Stimulated activated CD4-positive, alpha-beta T cell treated with anti-CD3 and anti-CD28 coated beads, Interleukin-4, amount 100 ng/mL, for 4 hours (primary cell): ENCODE results near the gene LYRM4.

Experiments used
- DNase-seq, 2 experiments: peaks; one replicate each; pipeline ENCODE4 v3.0.0-alpha.2; 2020

The LYRM4 gene

DNA sequence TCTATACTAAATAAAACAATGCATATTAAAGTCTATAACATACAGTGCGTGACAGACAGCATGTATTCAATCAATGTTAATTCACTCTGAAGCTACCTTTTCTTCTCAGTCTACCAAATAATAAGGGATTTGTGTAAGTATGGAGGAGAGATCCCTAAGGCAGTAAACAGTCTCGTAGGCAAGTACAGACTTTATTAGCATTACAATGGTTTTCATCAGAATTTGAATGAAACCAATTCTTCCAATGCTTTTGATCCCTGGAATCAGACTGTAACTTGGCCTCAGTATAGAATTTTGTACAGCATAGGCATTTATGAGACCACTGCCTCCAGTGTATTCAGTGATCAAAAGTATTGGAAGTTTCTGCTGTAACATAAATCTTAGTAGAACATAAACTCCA, 19.5 kb downstream of the LYRM4 start:
- no peak for DNase-seq

DNA sequence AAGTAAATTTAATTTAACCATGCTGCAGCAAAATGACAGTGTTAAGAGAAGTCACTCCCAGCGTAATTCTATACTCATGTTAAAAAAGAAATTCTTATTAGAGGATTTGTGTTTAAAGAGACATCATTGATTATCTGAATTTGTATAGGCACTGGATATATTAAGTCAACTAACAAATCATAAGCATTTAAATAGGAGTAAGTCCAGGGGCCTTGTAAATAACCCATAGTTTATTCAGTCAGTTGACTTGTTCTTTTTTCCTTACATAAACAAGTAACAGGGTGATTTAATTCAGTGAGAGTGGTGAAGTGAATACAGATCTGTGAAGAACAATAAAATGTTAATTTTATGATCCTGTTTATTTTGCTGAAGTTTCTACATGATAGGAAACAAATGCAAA, 22.4 kb downstream of the LYRM4 start:
- DNase-seq: no peak

DNA sequence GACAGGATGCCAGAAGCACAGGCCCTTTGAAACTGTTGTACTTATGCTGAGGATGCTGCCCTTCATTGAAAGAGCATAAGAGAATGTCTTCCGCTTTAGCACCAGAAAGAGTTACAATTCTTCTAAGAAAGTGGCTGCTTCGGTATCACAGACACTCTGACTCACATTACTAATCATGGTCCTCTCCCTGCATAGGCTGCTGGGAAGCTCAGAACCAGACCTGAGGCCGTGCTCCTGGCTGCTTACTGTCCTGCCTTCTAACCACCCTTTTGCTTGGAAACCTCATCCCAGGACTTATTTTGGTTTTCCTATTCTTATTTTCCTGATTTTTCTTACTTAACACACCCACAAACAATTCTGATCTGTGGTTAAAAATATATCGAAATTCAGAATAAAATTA, 22.9 kb downstream of the LYRM4 start:
- DNase-seq: no peak

DNA sequence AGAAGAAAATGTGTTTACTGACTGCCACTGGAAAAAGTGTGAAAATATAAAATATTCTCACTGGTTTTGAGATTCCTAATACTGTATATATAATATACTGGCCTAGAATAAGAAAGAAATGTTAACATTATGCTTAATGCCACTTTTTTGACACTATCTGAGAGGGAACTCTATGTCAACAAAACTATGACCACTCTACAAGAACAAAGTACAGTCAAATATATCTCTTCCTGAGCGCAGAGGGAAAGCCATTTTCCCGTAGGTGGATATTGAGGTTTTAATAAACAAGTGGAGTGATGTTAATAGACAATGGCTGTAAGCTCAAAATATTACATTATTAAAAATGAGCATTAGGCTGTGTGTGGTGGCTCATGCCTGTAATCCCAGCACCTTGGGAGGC, 24.9 kb downstream of the LYRM4 start:
- DNase-seq: no peak

DNA sequence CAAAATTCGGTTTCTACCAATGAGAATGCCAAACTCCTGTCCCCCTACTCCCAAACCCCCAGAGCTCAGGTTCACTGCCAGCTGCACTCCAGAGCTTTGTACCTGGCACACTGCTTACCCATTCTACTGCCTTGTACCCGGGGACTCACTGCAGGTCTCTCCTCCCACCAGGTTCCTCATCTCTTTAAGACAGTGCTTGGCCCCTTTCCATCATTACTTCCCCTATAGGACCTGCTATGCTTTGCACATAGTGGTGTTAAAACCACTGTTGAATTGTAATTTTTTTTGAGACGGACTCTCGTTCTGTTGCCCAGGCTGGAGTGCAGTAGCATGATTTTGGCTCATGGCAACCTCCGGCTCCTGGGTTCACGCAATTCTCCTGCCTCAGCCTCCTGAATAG, 25.9 kb downstream of the LYRM4 start:
- no peak for DNase-seq

DNA sequence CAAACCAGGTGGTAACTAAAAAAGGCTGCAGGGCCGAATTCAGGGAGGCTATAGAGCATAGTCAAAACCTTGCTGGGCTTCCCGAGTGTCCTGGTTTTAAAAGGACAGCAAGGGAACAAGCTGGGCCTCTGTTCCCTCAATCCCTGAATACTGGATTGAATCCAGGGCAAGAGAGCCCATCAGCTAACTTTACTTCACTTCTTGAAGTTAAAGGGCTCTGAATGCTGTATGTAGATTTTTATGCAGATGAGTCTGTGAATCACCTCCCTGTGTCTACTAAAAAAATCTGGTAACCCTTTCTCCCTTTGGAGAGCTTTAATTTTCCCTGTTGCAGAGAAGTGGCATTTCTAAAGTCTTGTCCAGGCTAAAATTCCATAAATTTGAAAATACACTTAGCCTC, 29.5 kb downstream of the LYRM4 start:
- no peak for DNase-seq

DNA sequence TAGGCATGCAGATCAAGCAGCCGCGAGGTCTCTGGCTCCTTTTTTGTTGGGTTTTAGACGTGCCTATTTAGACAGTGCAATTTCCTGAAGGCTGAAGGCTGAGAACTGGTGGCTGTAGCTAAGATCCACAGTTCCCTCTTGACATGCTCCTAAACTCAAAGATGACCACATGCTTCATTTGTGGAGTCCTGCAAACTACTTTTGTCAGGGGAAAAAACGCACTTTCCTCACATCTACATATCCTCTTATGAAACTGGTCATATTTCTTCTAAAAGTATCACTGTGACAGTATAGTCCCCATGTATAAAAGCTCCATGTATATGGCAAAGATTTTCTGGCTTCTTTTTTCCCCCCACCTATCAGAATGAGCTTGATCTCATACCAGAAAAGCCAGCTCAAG, 30.7 kb downstream of the LYRM4 start:
- no peak for DNase-seq

DNA sequence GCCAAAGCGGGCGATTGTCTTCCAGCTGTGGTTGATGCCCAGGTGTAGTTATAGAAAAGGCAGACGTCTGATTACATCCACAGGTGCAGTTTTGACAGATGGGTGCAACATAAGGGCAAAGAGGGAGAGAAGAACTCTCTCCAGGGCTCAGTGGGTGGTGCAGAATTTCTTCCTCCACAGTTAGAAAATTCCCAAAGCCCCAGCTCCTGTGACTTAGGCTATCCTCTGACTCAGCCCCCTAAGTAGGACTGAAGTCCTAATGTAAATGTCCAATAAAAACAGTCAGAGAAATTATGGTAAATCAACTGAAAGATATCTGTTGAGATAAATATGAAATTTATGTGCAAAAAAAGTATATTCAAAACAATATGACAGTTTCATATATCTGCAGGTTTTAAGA, 31.4 kb downstream of the LYRM4 start:
- no peak for DNase-seq

DNA sequence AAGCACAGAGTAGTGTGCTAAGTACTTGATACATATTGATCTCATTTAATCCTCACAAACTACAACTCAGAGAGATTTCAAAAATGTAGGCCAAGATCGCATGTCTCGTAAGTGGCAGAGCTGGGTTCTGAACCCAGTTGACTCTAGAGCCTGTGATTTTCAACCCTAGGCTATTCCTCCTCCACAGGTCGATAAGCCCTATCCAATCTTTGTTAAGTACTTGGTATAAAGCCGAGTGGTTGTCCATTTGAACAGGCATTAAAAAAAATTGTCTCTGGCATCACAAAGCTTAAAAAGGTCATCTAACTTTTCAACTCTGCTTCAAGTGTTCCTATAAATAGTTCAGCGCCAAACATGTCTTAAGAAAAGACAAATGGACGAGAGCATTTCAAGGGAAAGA, 37.4 kb downstream of the LYRM4 start:
- DNase-seq: no peak

DNA sequence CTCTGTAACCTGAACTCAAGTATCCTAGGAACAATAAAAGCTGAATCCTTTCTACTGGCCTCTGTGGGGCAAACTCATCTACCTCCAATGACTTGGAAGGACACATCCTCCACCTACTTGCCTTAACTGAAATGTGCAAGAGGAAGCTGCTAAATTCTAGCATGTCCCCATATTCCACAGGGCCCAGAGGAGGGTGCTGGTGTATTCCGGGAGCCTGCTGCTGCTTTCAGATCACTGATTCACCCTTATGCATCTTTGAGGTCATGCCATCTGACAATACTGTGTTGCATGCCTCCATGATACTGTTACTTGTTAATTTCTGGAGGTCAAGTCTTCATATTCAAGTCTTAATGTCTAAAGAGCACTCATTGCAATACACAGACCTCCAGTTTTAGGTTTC, 40.3 kb downstream of the LYRM4 start:
- DNase-seq: no peak

DNA sequence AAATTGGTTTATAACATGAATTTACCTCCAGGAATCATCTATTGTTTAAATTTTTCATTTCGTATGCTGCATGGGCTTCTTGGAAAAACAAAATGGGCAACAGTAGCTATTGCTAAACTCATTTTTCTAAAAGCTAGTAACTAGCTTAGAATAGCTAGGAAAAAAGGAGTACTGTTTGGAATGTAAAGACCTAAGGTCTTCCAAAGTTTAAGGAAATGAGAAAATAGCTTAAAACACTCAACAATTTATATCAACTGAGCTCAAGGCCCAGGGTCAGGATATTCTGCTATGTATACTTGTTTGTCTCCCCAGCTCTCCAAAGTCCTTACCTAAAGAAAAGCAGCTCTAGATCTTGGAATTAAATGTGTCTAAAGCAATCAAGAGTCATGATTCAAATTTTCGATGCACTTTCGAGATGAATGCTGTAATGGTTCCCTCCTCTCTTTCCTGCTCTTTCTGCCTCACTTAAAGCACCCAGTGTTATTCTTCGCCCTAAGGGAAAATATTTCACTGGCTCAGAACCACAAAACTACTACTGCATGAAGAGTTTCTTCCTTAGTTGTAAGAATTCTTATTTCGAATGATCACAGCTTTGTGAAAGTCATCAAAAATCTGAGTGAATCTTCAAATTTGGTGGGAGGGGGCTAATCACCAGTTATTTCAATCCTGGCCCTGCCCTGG, 41.6 kb downstream of the LYRM4 start:
- DNase-seq: no peak

DNA sequence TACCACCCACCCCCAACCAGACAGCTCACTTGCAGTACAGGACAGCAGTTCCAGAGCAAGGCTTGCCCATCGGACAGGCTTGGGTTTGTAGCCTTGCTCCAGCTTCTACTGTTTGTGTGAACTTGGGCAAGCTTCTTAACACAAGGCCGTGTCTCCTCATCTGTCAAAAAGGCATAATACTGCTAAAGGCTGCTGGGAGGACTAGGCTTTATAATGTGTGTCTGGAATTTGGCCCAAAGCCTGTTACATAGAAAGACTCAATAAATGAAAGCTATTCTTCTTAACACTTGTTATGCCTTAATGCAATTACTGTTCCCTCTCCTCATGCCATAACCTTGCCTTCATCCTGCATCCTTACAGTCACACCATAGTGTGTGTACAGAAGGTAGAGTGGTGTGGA, 43.4 kb downstream of the LYRM4 start:
- DNase-seq: no peak

DNA sequence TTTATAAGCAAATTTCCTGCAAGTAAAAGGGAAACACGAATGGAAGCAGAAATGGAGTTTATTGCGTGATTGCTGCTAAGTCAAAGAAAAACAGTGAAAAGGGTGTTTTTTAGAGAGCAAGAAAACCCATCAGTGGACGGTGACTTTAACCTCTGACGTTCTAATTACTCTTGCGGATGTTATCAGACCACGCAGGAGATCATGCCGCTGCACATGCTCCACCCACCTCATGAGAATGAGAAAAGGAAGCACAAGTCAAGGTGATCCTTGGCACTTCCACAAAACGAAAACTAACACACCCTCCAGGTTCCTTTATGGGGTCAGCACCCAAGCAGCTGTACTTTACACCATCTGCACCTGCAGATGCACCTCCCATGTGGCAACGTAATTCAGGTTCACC, 45.0 kb downstream of the LYRM4 start:
- no peak for DNase-seq

DNA sequence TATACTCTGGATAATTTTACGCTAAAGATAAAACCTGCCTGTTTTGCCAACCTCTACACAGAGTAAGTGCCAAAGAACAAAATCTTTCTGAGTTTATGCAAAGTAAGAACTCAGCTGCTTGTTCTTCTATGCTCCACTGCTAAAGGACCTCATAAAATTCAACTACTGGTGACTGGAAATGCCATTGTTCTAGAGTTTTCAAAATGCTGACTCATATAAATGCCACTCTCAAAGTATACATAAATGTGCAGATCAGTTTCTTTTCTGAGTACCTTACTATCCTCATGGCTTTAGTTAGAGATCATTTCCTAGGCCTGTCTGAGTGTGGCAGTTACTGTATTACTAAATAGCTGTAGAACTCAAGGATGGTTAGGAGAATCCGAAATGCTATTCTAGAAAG, 45.6 kb downstream of the LYRM4 start:
- no peak for DNase-seq

DNA sequence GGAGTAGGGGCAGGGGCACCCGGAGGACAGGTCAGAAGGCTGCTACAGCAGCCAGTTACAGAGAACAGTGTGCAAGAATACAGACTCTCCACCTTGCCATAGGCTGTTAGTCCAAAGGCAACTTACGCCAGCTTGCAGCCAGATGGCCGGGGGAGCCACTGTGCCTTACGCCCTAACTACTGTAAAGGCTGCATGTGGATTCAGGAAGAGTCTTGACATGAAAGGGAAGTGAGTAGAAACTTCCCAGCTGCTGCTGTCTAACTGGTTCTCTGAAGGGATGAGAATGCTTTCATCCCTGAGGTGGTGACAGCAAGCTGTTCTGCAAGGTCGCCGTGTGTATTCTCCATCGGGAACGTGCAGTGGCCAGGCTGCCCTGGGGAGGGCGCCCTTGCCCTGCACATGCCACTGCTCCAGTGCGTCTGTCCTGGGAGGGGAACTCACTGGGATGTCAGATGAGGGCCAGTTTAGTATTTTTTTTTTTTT, 46.1 kb downstream of the LYRM4 start:
- peak in 1 of 2 experiments; percentile 17 for DNase-seq

DNA sequence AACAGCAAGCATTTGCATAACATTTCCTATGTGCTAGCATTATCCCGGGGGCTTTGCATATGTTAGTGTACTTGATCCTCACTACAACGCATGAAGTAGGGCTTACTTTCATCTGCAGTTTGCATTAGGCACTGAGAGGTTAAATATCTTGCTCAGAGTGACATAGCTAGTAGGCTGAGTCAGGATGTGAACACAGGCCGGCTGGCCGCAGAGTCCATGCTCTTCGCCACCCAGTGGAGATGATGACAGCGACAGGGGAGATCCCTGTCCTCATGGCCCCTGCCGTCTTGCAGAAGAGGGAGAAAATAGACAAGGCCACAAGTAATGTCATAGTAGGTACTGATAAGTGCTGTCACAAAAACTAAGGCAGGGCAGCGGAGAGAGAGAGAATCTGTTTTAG, 46.9 kb downstream of the LYRM4 start:
- DNase-seq: no peak

DNA sequence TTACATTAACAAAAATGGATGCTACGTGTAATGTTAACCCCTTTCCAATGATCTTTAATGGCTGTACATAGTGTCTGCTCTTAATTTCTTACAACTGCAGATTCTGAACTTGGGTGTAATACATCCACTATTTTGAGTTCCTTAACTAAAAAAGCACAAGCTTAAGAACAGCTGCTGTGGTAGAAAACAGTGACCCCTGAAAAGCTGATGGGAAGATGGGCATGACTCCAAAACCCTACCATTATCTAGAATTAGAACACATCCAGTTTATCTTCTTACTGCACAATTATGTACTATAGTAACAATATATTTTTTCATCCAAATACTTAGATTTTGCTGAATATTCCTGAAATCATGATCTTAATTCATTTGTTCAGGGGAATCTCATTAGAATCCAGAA, 49.3 kb downstream of the LYRM4 start:
- no peak for DNase-seq

DNA sequence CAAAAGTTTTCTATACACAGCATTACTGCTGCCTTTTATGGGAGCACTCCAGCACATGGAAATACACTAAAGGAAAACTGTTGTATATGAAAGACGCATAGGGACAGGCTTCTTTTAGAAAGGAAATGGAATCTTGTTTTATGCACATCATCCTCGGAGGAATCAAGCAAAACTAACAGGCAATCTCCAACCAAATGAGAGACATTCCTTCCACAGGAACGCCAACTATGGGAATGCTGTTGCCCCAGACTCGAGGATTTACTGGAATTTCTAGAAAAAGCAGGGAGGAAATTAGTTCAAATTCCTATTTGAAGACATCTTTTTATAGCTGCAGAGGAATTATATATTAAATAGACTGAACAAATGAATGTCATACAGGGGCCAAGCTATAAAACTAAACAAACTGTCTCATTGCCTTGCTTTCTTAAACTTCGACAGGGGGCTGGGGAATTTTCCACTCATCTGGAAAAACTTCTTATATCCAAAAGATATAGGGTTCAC, 52.2 kb downstream of the LYRM4 start:
- DNase-seq: no peak

DNA sequence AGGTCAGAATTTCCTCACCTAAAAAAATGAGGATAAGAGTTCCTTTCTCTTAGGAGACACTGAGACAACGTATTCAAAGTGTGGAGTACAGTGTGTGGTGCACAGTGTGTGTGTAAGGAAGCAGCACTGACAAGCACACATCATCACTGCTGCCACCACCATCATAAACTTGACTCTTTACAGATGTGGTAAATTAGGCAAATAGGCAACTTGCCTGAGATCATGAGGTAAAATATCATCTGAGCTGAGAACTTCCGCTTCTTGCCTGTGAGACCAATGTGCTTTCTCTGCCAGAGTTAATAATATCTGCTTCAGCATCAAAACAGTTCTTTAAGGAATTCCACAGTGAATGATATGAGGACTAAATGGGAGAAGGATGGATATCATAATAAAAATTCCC, 52.7 kb downstream of the LYRM4 start:
- DNase-seq: no peak

DNA sequence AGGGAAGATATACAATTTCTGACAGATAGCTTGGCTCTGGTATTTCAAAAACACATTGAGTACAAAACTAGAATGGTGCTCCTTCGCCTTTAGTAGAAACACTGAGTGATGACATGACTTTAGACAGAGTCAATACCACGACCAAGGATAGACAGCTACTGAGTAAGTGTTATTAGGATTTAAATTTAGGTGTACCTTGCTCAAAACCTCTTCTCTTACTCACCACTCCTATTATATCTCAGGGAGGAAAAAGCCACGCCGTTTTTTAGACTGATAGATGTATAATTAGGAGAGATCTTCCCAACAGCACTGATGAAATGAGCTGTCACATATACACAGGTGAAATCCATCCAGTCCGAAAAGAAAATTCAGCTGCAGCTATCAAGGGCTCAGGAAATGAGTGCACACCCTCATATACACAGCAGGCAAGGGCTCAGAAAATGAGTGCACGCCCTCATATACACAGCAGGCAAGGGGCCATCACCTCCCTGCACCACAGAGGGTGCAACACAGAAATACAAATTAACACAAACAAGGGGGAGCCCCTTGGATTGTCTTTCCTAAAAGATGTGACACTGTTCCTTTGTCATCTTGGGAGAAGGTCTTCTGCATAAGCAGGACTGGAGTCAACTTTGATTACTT, 53.7 kb downstream of the LYRM4 start:
- no peak for DNase-seq

DNA sequence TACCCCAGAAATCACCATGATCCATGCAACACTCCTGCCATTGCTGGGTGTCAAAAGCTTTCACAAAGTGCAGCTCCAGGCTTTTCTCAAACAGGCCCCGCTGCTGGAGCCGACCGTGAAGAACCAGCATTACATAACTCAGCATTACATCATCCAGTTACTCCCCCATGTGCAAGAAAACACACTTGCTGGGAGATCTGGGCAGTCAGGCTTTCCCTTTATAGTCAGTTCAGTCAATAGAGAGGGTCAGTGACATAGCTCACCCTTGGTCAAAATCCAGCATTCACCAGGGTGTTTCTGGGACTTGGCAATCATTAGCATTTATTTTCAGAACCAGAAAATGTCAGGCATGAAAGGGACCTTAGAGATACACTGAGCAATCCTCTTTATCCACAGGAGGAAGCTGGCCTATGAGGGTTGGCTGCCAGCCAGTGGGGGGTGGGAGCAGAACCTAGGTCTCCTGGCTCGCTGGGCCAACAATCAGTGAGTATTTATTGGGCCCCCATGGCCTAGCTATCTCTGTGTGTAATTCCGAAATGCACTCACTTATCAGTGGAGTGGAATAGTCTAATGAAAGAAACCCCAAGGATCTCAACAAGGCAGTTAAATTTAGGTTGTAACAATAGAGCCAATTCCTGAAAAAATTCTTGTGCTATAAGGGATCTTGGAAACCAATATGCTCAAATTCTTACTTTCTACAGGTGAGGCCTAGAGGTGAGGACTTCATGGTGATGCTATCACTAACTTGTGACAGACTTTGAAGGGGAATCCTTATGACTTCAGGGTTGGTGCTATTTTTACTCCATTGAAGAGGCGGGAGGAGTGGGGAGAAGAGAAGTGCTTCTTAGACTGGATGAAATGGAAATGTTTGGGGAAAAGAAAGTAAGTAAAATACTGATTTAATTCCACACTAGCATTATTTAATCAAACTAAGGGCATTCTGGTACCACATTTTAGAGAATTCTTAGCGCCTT, 54.6 kb downstream of the LYRM4 start:
- DNase-seq: no peak

DNA sequence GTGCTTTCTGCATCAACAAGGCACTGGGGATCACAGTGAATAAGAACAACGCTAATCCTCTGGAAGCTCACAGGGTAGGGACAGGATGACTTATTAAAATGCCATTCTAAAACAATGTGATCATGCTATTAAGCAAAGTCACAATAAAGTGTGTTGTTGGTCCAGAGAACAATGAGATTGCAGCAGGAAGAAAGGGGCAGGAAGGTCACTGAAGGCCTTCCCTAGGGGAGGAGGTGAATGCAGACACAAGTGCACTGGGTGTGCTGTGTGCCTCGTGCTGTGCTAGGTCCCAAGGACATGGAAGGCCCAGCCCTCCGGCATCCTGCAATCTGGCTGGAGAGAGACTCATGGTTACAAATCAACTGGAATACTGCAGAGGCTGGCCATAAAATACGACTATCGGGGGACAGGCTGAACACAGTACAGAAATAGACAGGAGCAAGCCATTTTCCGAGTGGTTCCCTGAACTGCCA, 55.7 kb downstream of the LYRM4 start:
- no peak for DNase-seq

DNA sequence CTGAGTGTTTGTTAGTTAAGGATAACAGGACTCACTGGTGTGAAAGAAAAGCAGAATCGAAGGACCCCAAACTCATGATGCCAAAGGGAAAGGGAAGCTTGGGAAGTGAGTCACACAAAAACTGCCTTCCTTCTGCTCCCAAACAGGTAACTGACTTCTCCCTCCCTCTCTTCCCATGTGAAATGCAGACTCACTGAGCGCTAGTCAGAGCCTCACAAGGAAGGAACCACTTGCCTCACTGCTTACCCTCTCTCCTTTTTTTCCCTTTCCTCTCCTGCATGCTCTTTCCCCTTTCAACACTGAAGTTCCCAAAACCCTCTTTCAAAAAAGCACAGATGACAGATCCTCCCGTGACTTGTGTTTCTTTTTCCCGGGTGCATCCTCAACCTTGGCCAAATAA, 56.4 kb downstream of the LYRM4 start:
- DNase-seq: no peak
